GM18499 (cell line): Measurements from ENCODE around the gene HSP90AA1.

ENCODE experiments used
- ATAC-seq: cut with Tn5 transposase; IDR thresholded peaks from one replicate; pipeline ENCODE4 v1.9.1; 2021; ENCODE audit warnings: moderate number of reproducible peaks; ENCODE audit not compliant: insufficient read depth, unreplicated experiment

Gene HSP90AA1

GRCh38 chr14:102044566-102044965 lies 42.3 kb downstream of the HSP90AA1 start:
- no peak for ATAC-seq

- ATAC-seq = no peak
Measured at GRCh38 chr14:102043251-102044025, 43.4 kb downstream of the HSP90AA1 start.

- no peak for ATAC-seq
Measured at GRCh38 chr14:102042699-102043098, 44.1 kb downstream of the HSP90AA1 start.

GRCh38 chr14:102040153-102040552 lies 46.7 kb downstream of the HSP90AA1 start:
- ATAC-seq = no peak

GRCh38 chr14:102039157-102039556 lies 47.7 kb downstream of the HSP90AA1 start:
- no peak for ATAC-seq

- ATAC-seq = no peak
Measured at GRCh38 chr14:102037686-102038085, 49.2 kb downstream of the HSP90AA1 start.

GRCh38 chr14:102035914-102036313 lies 50.9 kb downstream of the HSP90AA1 start:
- no peak for ATAC-seq

GRCh38 chr14:102034301-102034700 lies 52.5 kb downstream of the HSP90AA1 start:
- no peak for ATAC-seq

GRCh38 chr14:102033241-102033640 lies 53.6 kb downstream of the HSP90AA1 start:
- ATAC-seq = no peak
